H9 (cell line): ENCODE measurements around the gene ABI3. TPM values are rescaled to one million over a fixed set of nuclear protein-coding genes. Genes with fewer than 3 reads are reported as not detected.

Source experiments
- DNase-seq: peaks from one replicate; pipeline ENCODE4 v3.0.0-alpha.2; 2017
- H2AFZ ChIP-seq: one replicate; pipeline ENCODE4 v1.6.1; 2013; ENCODE audit warnings: mild to moderate bottlenecking, low read length, control low read depth, moderate library complexity
- H2AK5ac ChIP-seq: 2 replicates; pipeline ENCODE4 v1.6.1; 2013; ENCODE audit warnings: low read length, control low read depth, mixed read lengths; ENCODE audit not compliant: insufficient read length
- H2BK120ac ChIP-seq: one replicate; pipeline ENCODE4 v1.6.1; 2013; ENCODE audit warnings: low read depth, mild to moderate bottlenecking, low read length, control low read depth, inconsistent platforms; ENCODE audit not compliant: poor library complexity, severe bottlenecking
- H2BK12ac ChIP-seq: 2 replicates; pipeline ENCODE4 v1.6.1; 2013; ENCODE audit warnings: low read length, control low read depth, mixed read lengths, low read depth; ENCODE audit not compliant: insufficient read length
- H2BK15ac ChIP-seq: 2 replicates; pipeline ENCODE4 v1.6.1; 2013; ENCODE audit warnings: low read depth, low read length, control low read depth
- H2BK20ac ChIP-seq: one replicate; pipeline ENCODE4 v1.6.1; 2013; ENCODE audit warnings: low read depth, mild to moderate bottlenecking, low read length, control low read depth, inconsistent platforms; ENCODE audit not compliant: poor library complexity, severe bottlenecking
- H2BK5ac ChIP-seq: 2 replicates; pipeline ENCODE4 v1.6.1; 2013; ENCODE audit warnings: low read length, control low read depth, mixed read lengths; ENCODE audit not compliant: insufficient read length
- H3K14ac ChIP-seq: 2 replicates; pipeline ENCODE4 v1.6.1; 2013; ENCODE audit warnings: low read length, control low read depth; ENCODE audit not compliant: insufficient read depth
- H3K18ac ChIP-seq: 2 replicates; pipeline ENCODE4 v1.6.1; 2013; ENCODE audit warnings: low read depth, mild to moderate bottlenecking, mixed read lengths, low read length, control low read depth; ENCODE audit not compliant: insufficient read length
- H3K23ac ChIP-seq: 2 replicates; pipeline ENCODE4 v1.6.1; 2013; ENCODE audit warnings: low read length, control low read depth, mixed read lengths, low read depth; ENCODE audit not compliant: insufficient read length
- H3K23me2 ChIP-seq: 2 replicates; pipeline ENCODE4 v1.6.1; 2013; ENCODE audit warnings: low read depth, mild to moderate bottlenecking, mixed read lengths, low read length, control low read depth; ENCODE audit not compliant: insufficient read length, poor library complexity, severe bottlenecking
- H3K27ac ChIP-seq: 2 replicates; pipeline ENCODE4 v1.5.1; 2013; ENCODE audit warnings: low read length, control low read depth, mixed read lengths, low read depth; ENCODE audit not compliant: insufficient read length
- H3K27me3 ChIP-seq: 2 replicates; pipeline ENCODE4 v1.6.1; 2013; ENCODE audit warnings: low read length, control low read depth, inconsistent platforms; ENCODE audit not compliant: insufficient read depth
- H3K4ac ChIP-seq: 2 replicates; pipeline ENCODE4 v1.6.1; 2013; ENCODE audit warnings: low read depth, mild to moderate bottlenecking, control low read depth, inconsistent platforms, low read length, moderate library complexity
- H3K4me1 ChIP-seq: 2 replicates; pipeline ENCODE4 v1.6.1; 2013; ENCODE audit warnings: low read length, control low read depth, inconsistent platforms; ENCODE audit not compliant: insufficient read depth
- H3K4me2 ChIP-seq: 2 replicates; pipeline ENCODE4 v1.6.1; 2013; ENCODE audit warnings: low read length, control low read depth, mixed read lengths; ENCODE audit not compliant: insufficient read length, insufficient read depth
- H3K56ac ChIP-seq: 2 replicates; pipeline ENCODE4 v1.6.1; 2013; ENCODE audit warnings: low read depth, mild to moderate bottlenecking, mixed read lengths, low read length, control low read depth; ENCODE audit not compliant: insufficient read length
- H3K79me1 ChIP-seq: 2 replicates; pipeline ENCODE4 v1.6.1; 2013; ENCODE audit warnings: low read depth, mild to moderate bottlenecking, moderate library complexity, low read length, control low read depth, inconsistent platforms; ENCODE audit not compliant: insufficient read depth, poor library complexity, severe bottlenecking
- H3K79me2 ChIP-seq: 2 replicates; pipeline ENCODE4 v1.6.1; 2013; ENCODE audit warnings: low read length, control low read depth, inconsistent platforms; ENCODE audit not compliant: insufficient read depth
- H3K9ac ChIP-seq: 2 replicates; pipeline ENCODE4 v1.6.1; 2013; ENCODE audit warnings: low read length, control low read depth, mixed read lengths; ENCODE audit not compliant: insufficient read length; ENCODE audit errors: extremely low read depth
- H3K9me3 ChIP-seq: one replicate; pipeline ENCODE4 v1.6.1; 2013; ENCODE audit warnings: low read depth, low read length, inconsistent platforms; ENCODE audit not compliant: control insufficient read depth
- H3T11ph ChIP-seq: one replicate; pipeline ENCODE4 v1.6.1; 2013; ENCODE audit warnings: mild to moderate bottlenecking, low read length, control low read depth, inconsistent platforms
- H4K20me1 ChIP-seq: one replicate; pipeline ENCODE4 v1.6.1; 2013; ENCODE audit not compliant: control insufficient read depth, insufficient read length, insufficient read depth
- H4K5ac ChIP-seq: 2 replicates; pipeline ENCODE4 v1.6.1; 2013; ENCODE audit warnings: low read depth, mild to moderate bottlenecking, mixed read lengths, low read length, control low read depth; ENCODE audit not compliant: insufficient read length
- H4K8ac ChIP-seq: replicated peaks from 2 replicates; pipeline ENCODE4 v1.6.1; 2013; ENCODE audit warnings: low read length, control low read depth, mixed read lengths, low read depth; ENCODE audit not compliant: insufficient read length
- H4K91ac ChIP-seq: 2 replicates; pipeline ENCODE4 v1.6.1; 2013; ENCODE audit warnings: low read depth, mild to moderate bottlenecking, moderate library complexity, mixed read lengths, low read length, control low read depth; ENCODE audit not compliant: insufficient read length
- H3K27ac Mint-ChIP-seq, 3 experiments: 2 replicates in 2 of 3; 3 replicates in 1 of 3; pipeline ENCODE4 v1.8.0; 2020 to 2021; ENCODE audit warnings: mixed read lengths in 3 of 3, mild to moderate bottlenecking in 1 of 3, moderate library complexity in 1 of 3
- H3K27me3 Mint-ChIP-seq: 2 replicates; pipeline ENCODE4 v1.8.0; 2021; ENCODE audit warnings: low read depth, mild to moderate bottlenecking, moderate library complexity, mixed read lengths
- H3K36me3 Mint-ChIP-seq, 3 experiments: 2 replicates in 2 of 3; 3 replicates in 1 of 3; pipeline ENCODE4 v1.8.0; 2020 to 2021; ENCODE audit warnings: low read depth in 3 of 3, mixed read lengths in 3 of 3; ENCODE audit not compliant: insufficient read depth in 1 of 3
- H3K4me1 Mint-ChIP-seq, 2 experiments: 2 replicates each; pipeline ENCODE4 v1.8.0; 2020; ENCODE audit warnings: mixed read lengths in 2 of 2
- H3K4me3 Mint-ChIP-seq, 2 experiments: 2 replicates in 1 of 2; 3 replicates in 1 of 2; pipeline ENCODE4 v1.8.0; 2020 to 2021; ENCODE audit warnings: mild to moderate bottlenecking in 2 of 2, mixed read lengths in 2 of 2, moderate library complexity in 1 of 2
- H3K9me3 Mint-ChIP-seq, 2 experiments: 2 replicates in 1 of 2; 3 replicates in 1 of 2; pipeline ENCODE4 v1.8.0; 2020; ENCODE audit warnings: mild to moderate bottlenecking in 2 of 2, mixed read lengths in 2 of 2, moderate library complexity in 1 of 2
- CTCF ChIP-seq: fragments of 200-600 bp; sonication (generic); conservative IDR thresholded peaks from 3 replicates; pipeline ENCODE4 v1.8.0; 2021; ENCODE audit warnings: antibody characterized with exemption, mild to moderate bottlenecking
- WGBS: extraction: QIAGEN DNeasy Blood & Tissue Kit; methylation state at CpG from one replicate; pipeline ENCODE4 v1.1.7; 2013; ENCODE audit warnings: missing lambda C conversion rate, low lambda C conversion rate, mixed read lengths; ENCODE audit not compliant: insufficient read length; ENCODE audit errors: extremely low coverage; 5-methylcytosine and 5-hydroxymethylcytosine counted together
- total RNA-seq: library from RNA; stranded (reverse); gene quantifications from 2 replicates; pipeline ENCODE4 v1.2.1, GENCODE V29; 2021

The ABI3 gene
- total RNA-seq, 1 experiment from 2014 or later = 2.1 TPM

GRCh38 chr17:49213847-49214246 lies 3.3 kb downstream of the ABI3 start:
- Histone ChIP-seq H2BK12ac (no peak overlapping the region), H3K27ac (no peak overlapping the region), H2AFZ (no peak overlapping the region), H3K79me2 (no peaks in the 10 kb centered on the region), H3K9ac (no peak overlapping the region), H3K4me2 (no peak overlapping the region), H3K79me1 (no peaks in the 10 kb centered on the region), H4K8ac (no peak overlapping the region), H3K4me1 (peaks cover 6% of the 10 kb centered on the region; the same call in 1 of the 2 replicates), H4K20me1 (no peaks in the 10 kb centered on the region), H2AK5ac (no peak overlapping the region), H3T11ph (no peak overlapping the region), H3K27me3 (no peaks in the 10 kb centered on the region), H2BK5ac (no peak overlapping the region), H3K23me2 (no peaks in the 10 kb centered on the region), H2BK20ac (no peak overlapping the region), H3K18ac (no peak overlapping the region), H2BK15ac (no peak overlapping the region), H3K56ac (no peak overlapping the region), H3K9me3 (no peaks in the 10 kb centered on the region), H3K23ac (no peak overlapping the region), H2BK120ac (no peak overlapping the region), H4K91ac (no peak overlapping the region), H3K14ac (no peak overlapping the region), H4K5ac (no peak overlapping the region), H3K4ac (no peak overlapping the region)
- Mint-ChIP-seq H3K4me3 (no peak overlapping the region), H3K36me3 (no peaks in the 10 kb centered on the region; a peak in 1 of 7 replicates), H3K27me3 (peaks cover 16% of the 10 kb centered on the region), H3K4me1 (peaks cover 45 to 53% of the 10 kb centered on the region in 2 experiments), H3K27ac (no peak overlapping the region), H3K9me3 (no peaks in the 10 kb centered on the region)
- WGBS = no CpG with 5 or more reads among the region's 2 CpGs
- no peak for TF ChIP-seq CTCF
- no peak for DNase-seq
